H9 (cell line): ENCODE data around the gene UBLCP1. TPM values are rescaled to one million over a fixed set of nuclear protein-coding genes. Genes with fewer than 3 reads are reported as not detected.
"Not testable (repeated sequence)": the region's sequence is repeated elsewhere in the genome, so short reads cannot be mapped to it uniquely, and the experiment has no call there.

Source experiments
- DNase-seq: peaks from one replicate; pipeline ENCODE4 v3.0.0-alpha.2; 2017
- H2AFZ ChIP-seq: one replicate; pipeline ENCODE4 v1.6.1; 2013; ENCODE audit warnings: mild to moderate bottlenecking, low read length, control low read depth, moderate library complexity
- H2AK5ac ChIP-seq: 2 replicates; pipeline ENCODE4 v1.6.1; 2013; ENCODE audit warnings: low read length, control low read depth, mixed read lengths; ENCODE audit not compliant: insufficient read length
- H2BK120ac ChIP-seq: one replicate; pipeline ENCODE4 v1.6.1; 2013; ENCODE audit warnings: low read depth, mild to moderate bottlenecking, low read length, control low read depth, inconsistent platforms; ENCODE audit not compliant: poor library complexity, severe bottlenecking
- H2BK12ac ChIP-seq: 2 replicates; pipeline ENCODE4 v1.6.1; 2013; ENCODE audit warnings: low read length, control low read depth, mixed read lengths, low read depth; ENCODE audit not compliant: insufficient read length
- H2BK15ac ChIP-seq: 2 replicates; pipeline ENCODE4 v1.6.1; 2013; ENCODE audit warnings: low read depth, low read length, control low read depth
- H2BK20ac ChIP-seq: one replicate; pipeline ENCODE4 v1.6.1; 2013; ENCODE audit warnings: low read depth, mild to moderate bottlenecking, low read length, control low read depth, inconsistent platforms; ENCODE audit not compliant: poor library complexity, severe bottlenecking
- H2BK5ac ChIP-seq: 2 replicates; pipeline ENCODE4 v1.6.1; 2013; ENCODE audit warnings: low read length, control low read depth, mixed read lengths; ENCODE audit not compliant: insufficient read length
- H3K14ac ChIP-seq: 2 replicates; pipeline ENCODE4 v1.6.1; 2013; ENCODE audit warnings: low read length, control low read depth; ENCODE audit not compliant: insufficient read depth
- H3K18ac ChIP-seq: 2 replicates; pipeline ENCODE4 v1.6.1; 2013; ENCODE audit warnings: low read depth, mild to moderate bottlenecking, mixed read lengths, low read length, control low read depth; ENCODE audit not compliant: insufficient read length
- H3K23ac ChIP-seq: 2 replicates; pipeline ENCODE4 v1.6.1; 2013; ENCODE audit warnings: low read length, control low read depth, mixed read lengths, low read depth; ENCODE audit not compliant: insufficient read length
- H3K23me2 ChIP-seq: 2 replicates; pipeline ENCODE4 v1.6.1; 2013; ENCODE audit warnings: low read depth, mild to moderate bottlenecking, mixed read lengths, low read length, control low read depth; ENCODE audit not compliant: insufficient read length, poor library complexity, severe bottlenecking
- H3K27ac ChIP-seq: 2 replicates; pipeline ENCODE4 v1.5.1; 2013; ENCODE audit warnings: low read length, control low read depth, mixed read lengths, low read depth; ENCODE audit not compliant: insufficient read length
- H3K27me3 ChIP-seq: 2 replicates; pipeline ENCODE4 v1.6.1; 2013; ENCODE audit warnings: low read length, control low read depth, inconsistent platforms; ENCODE audit not compliant: insufficient read depth
- H3K4ac ChIP-seq: 2 replicates; pipeline ENCODE4 v1.6.1; 2013; ENCODE audit warnings: low read depth, mild to moderate bottlenecking, control low read depth, inconsistent platforms, low read length, moderate library complexity
- H3K4me1 ChIP-seq: 2 replicates; pipeline ENCODE4 v1.6.1; 2013; ENCODE audit warnings: low read length, control low read depth, inconsistent platforms; ENCODE audit not compliant: insufficient read depth
- H3K4me2 ChIP-seq: 2 replicates; pipeline ENCODE4 v1.6.1; 2013; ENCODE audit warnings: low read length, control low read depth, mixed read lengths; ENCODE audit not compliant: insufficient read length, insufficient read depth
- H3K56ac ChIP-seq: 2 replicates; pipeline ENCODE4 v1.6.1; 2013; ENCODE audit warnings: low read depth, mild to moderate bottlenecking, mixed read lengths, low read length, control low read depth; ENCODE audit not compliant: insufficient read length
- H3K79me1 ChIP-seq: 2 replicates; pipeline ENCODE4 v1.6.1; 2013; ENCODE audit warnings: low read depth, mild to moderate bottlenecking, moderate library complexity, low read length, control low read depth, inconsistent platforms; ENCODE audit not compliant: insufficient read depth, poor library complexity, severe bottlenecking
- H3K79me2 ChIP-seq: 2 replicates; pipeline ENCODE4 v1.6.1; 2013; ENCODE audit warnings: low read length, control low read depth, inconsistent platforms; ENCODE audit not compliant: insufficient read depth
- H3K9ac ChIP-seq: 2 replicates; pipeline ENCODE4 v1.6.1; 2013; ENCODE audit warnings: low read length, control low read depth, mixed read lengths; ENCODE audit not compliant: insufficient read length; ENCODE audit errors: extremely low read depth
- H3K9me3 ChIP-seq: one replicate; pipeline ENCODE4 v1.6.1; 2013; ENCODE audit warnings: low read depth, low read length, inconsistent platforms; ENCODE audit not compliant: control insufficient read depth
- H3T11ph ChIP-seq: one replicate; pipeline ENCODE4 v1.6.1; 2013; ENCODE audit warnings: mild to moderate bottlenecking, low read length, control low read depth, inconsistent platforms
- H4K20me1 ChIP-seq: one replicate; pipeline ENCODE4 v1.6.1; 2013; ENCODE audit not compliant: control insufficient read depth, insufficient read length, insufficient read depth
- H4K5ac ChIP-seq: 2 replicates; pipeline ENCODE4 v1.6.1; 2013; ENCODE audit warnings: low read depth, mild to moderate bottlenecking, mixed read lengths, low read length, control low read depth; ENCODE audit not compliant: insufficient read length
- H4K8ac ChIP-seq: replicated peaks from 2 replicates; pipeline ENCODE4 v1.6.1; 2013; ENCODE audit warnings: low read length, control low read depth, mixed read lengths, low read depth; ENCODE audit not compliant: insufficient read length
- H4K91ac ChIP-seq: 2 replicates; pipeline ENCODE4 v1.6.1; 2013; ENCODE audit warnings: low read depth, mild to moderate bottlenecking, moderate library complexity, mixed read lengths, low read length, control low read depth; ENCODE audit not compliant: insufficient read length
- H3K27ac Mint-ChIP-seq, 3 experiments: 2 replicates in 2 of 3; 3 replicates in 1 of 3; pipeline ENCODE4 v1.8.0; 2020 to 2021; ENCODE audit warnings: mixed read lengths in 3 of 3, mild to moderate bottlenecking in 1 of 3, moderate library complexity in 1 of 3
- H3K27me3 Mint-ChIP-seq: 2 replicates; pipeline ENCODE4 v1.8.0; 2021; ENCODE audit warnings: low read depth, mild to moderate bottlenecking, moderate library complexity, mixed read lengths
- H3K36me3 Mint-ChIP-seq, 3 experiments: 2 replicates in 2 of 3; 3 replicates in 1 of 3; pipeline ENCODE4 v1.8.0; 2020 to 2021; ENCODE audit warnings: low read depth in 3 of 3, mixed read lengths in 3 of 3; ENCODE audit not compliant: insufficient read depth in 1 of 3
- H3K4me1 Mint-ChIP-seq, 2 experiments: 2 replicates each; pipeline ENCODE4 v1.8.0; 2020; ENCODE audit warnings: mixed read lengths in 2 of 2
- H3K4me3 Mint-ChIP-seq, 2 experiments: 2 replicates in 1 of 2; 3 replicates in 1 of 2; pipeline ENCODE4 v1.8.0; 2020 to 2021; ENCODE audit warnings: mild to moderate bottlenecking in 2 of 2, mixed read lengths in 2 of 2, moderate library complexity in 1 of 2
- H3K9me3 Mint-ChIP-seq, 2 experiments: 2 replicates in 1 of 2; 3 replicates in 1 of 2; pipeline ENCODE4 v1.8.0; 2020; ENCODE audit warnings: mild to moderate bottlenecking in 2 of 2, mixed read lengths in 2 of 2, moderate library complexity in 1 of 2
- WGBS: extraction: QIAGEN DNeasy Blood & Tissue Kit; methylation state at CpG from one replicate; pipeline ENCODE4 v1.1.7; 2013; ENCODE audit warnings: missing lambda C conversion rate, low lambda C conversion rate, mixed read lengths; ENCODE audit not compliant: insufficient read length; ENCODE audit errors: extremely low coverage; 5-methylcytosine and 5-hydroxymethylcytosine counted together
- total RNA-seq: library from RNA; stranded (reverse); gene quantifications from 2 replicates; pipeline ENCODE4 v1.2.1, GENCODE V29; 2021
- TF ChIP-seq, protein P1 (sequence below): fragments of 200-600 bp; sonication (generic); conservative IDR thresholded peaks from 3 replicates; pipeline ENCODE4 v1.8.0; 2021; ENCODE audit warnings: antibody characterized with exemption, mild to moderate bottlenecking

The UBLCP1 gene
- total RNA-seq, 1 experiment from 2014 or later = 37.9 TPM

DNA sequence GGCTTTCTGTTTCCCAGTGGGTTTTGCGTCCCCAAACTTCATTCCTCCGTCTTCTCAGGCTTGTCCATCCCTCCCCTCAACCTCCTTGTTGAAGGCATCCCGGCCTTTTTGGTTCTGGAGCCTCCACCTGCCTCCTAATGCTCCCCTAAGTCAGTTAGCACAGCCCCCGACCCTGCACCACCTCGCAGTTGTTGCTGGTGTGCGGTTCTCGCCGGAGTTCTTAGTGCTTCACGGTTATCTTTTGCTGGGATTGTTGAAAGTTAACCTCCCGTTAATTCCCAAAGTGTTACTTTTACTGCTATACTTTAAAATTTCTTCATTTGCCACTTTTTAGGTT is 447 bp downstream of the UBLCP1 start:
- Histone ChIP-seq H3K4ac (no peak overlapping the region), H3K9me3 (no peaks in the 10 kb centered on the region), H4K20me1 (no peaks in the 10 kb centered on the region), H2BK120ac (no peak overlapping the region), H3K23ac (no peak overlapping the region), H4K5ac (no peak overlapping the region), H3K79me2 (peaks cover 3% of the 10 kb centered on the region; the same call in 1 of the 2 replicates), H4K91ac (no peak overlapping the region), H2BK15ac (no peak overlapping the region), H4K8ac (no peak overlapping the region), H2AFZ (no peak overlapping the region), H3T11ph (no peak overlapping the region), H3K27me3 (no peaks in the 10 kb centered on the region), H3K4me2 (peak overlapping the region; percentile 89), H2BK5ac (no peak overlapping the region), H2BK20ac (no peak overlapping the region), H3K14ac (no peak overlapping the region), H3K18ac (no peak overlapping the region), H3K79me1 (peaks cover 3% of the 10 kb centered on the region), H2AK5ac (no peak overlapping the region), H3K9ac (peak overlapping the region; percentile 59), H2BK12ac (no peak overlapping the region), H3K4me1 (no peaks in the 10 kb centered on the region), H3K27ac (no peak overlapping the region), H3K23me2 (peaks cover 5% of the 10 kb centered on the region), H3K56ac (no peak overlapping the region)
- Mint-ChIP-seq H3K27me3 (peaks cover 28% of the 10 kb centered on the region), H3K4me3 (peak overlapping the region; percentile 88 to 97), H3K27ac (peak overlapping the region in 2 of 3 experiments; percentile 64 to 65; a peak in 4 of 7 replicates), H3K9me3 (peaks cover 6 to 10% of the 10 kb centered on the region in 2 experiments; a peak in 4 of 5 replicates), H3K4me1 (peaks cover 11 to 14% of the 10 kb centered on the region in 2 experiments), H3K36me3 (peaks cover 15 to 18% (median 15%) of the 10 kb centered on the region in 3 experiments)
- TF ChIP-seq, protein P1, sequence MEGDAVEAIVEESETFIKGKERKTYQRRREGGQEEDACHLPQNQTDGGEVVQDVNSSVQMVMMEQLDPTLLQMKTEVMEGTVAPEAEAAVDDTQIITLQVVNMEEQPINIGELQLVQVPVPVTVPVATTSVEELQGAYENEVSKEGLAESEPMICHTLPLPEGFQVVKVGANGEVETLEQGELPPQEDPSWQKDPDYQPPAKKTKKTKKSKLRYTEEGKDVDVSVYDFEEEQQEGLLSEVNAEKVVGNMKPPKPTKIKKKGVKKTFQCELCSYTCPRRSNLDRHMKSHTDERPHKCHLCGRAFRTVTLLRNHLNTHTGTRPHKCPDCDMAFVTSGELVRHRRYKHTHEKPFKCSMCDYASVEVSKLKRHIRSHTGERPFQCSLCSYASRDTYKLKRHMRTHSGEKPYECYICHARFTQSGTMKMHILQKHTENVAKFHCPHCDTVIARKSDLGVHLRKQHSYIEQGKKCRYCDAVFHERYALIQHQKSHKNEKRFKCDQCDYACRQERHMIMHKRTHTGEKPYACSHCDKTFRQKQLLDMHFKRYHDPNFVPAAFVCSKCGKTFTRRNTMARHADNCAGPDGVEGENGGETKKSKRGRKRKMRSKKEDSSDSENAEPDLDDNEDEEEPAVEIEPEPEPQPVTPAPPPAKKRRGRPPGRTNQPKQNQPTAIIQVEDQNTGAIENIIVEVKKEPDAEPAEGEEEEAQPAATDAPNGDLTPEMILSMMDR = no peak
- no peak for DNase-seq
- no CpG with 5 or more reads among the region's 10 CpGs for WGBS

DNA sequence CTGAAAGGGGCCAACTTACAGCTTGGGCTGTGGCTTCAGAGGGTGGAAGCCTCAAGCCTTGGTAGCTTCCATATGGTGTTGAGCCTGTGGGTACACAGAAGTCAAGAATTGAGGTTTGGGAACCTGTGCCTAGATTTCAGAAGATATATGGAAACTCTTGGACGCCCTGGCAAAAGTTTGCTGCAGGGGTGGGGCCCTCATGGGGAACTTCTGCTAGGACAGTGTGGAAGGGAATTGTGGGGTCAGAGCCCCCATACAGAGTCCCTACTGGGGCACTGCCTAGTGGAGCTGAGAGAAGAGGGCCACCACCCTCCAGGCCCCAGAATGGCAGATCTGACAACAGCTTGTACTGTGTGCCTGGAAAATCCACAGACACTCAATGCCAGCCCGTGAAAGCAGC is 3.7 kb downstream of the UBLCP1 start:
- H3K4me2 ChIP-seq, H4K8ac ChIP-seq, H3K27ac ChIP-seq, H3K4ac ChIP-seq, H2AFZ ChIP-seq, H3K14ac ChIP-seq, H4K5ac ChIP-seq, H3T11ph ChIP-seq, H2BK5ac ChIP-seq, H2BK15ac ChIP-seq, H3K9me3 Mint-ChIP-seq, H2BK12ac ChIP-seq, H3K4me3 Mint-ChIP-seq, H3K27me3 ChIP-seq, H3K27me3 Mint-ChIP-seq, H3K9me3 ChIP-seq, DNase-seq, H3K18ac ChIP-seq, H3K23ac ChIP-seq, H3K56ac ChIP-seq, H3K79me1 ChIP-seq, H3K23me2 ChIP-seq, H3K79me2 ChIP-seq, H3K9ac ChIP-seq, H3K27ac Mint-ChIP-seq, H2BK20ac ChIP-seq, H2BK120ac ChIP-seq, H3K4me1 ChIP-seq, H4K20me1 ChIP-seq, H4K91ac ChIP-seq, H2AK5ac ChIP-seq: not testable (repeated sequence)
- WGBS = no CpG with 5 or more reads among the region's 2 CpGs
- Mint-ChIP-seq H3K4me1 (peaks cover 11 to 14% of the 10 kb centered on the region in 2 experiments), H3K36me3 (peaks cover 18 to 43% (median 31%) of the 10 kb centered on the region in 3 experiments)
